HepG2 (cell line): Measurements from ENCODE around the gene OR7A5. TPM values are rescaled to one million over a fixed set of nuclear protein-coding genes. Genes with fewer than 3 reads are reported as not detected.

ENCODE experiments used
- ATAC-seq: fragments of 200-7000 bp; cut with Tn5 transposase; 3 replicates; pipeline ENCODE4 v1.9.1; 2020; ENCODE audit warnings: mild to moderate bottlenecking, moderate library complexity
- BruUV-seq: library from RNA; stranded (reverse); fragments of 400-500 nt; replicated peaks from 2 replicates; lab custom pipeline; 2021; lab: Mats Ljungman, UMichigan
- CTCF ChIA-PET: fragments of 300-600 bp; formaldehyde crosslinking; extraction: SDS; loops from one replicate; lab custom pipeline; 2021; ENCODE audit warnings: low total read pairs, inconsistent platforms, low intra/inter-chr PET ratio; lab: Yijun Ruan, JAX
- POLR2A ChIA-PET: fragments of 350-600 bp; sonication (Branson Sonifier 250); formaldehyde crosslinking; loops from one replicate; lab custom pipeline; 2020; ENCODE audit warnings: antibody characterized with exemption, inconsistent platforms; lab: Yijun Ruan, JAX
- DNase-seq: peaks from one replicate; pipeline ENCODE4 v3.0.0-alpha.2; 2015; ENCODE audit warnings: low spot score
- FAIRE-seq: peaks from 3 replicates; lab custom pipeline; 2011; peaks lifted over from hg19 to GRCh38; lab: Jason Lieb, UNC
- H2AFZ ChIP-seq: one replicate; pipeline ENCODE4 v1.6.1; 2011; ENCODE audit warnings: low read length, inconsistent platforms
- H3K27ac ChIP-seq: fragments of 300-600 bp; 3 replicates; pipeline ENCODE4 v1.8.0; 2011; ENCODE audit warnings: mixed run types, mild to moderate bottlenecking, mixed read lengths, low read length, inconsistent platforms; ENCODE audit not compliant: insufficient read depth; ENCODE audit errors: extremely low read length
- H3K27me3 ChIP-seq, 2 experiments: fragments of 200-600 bp in 1 of 2; 2 replicates in 1 of 2; 3 replicates in 1 of 2; pipeline versions ENCODE4 v1.6.0 to v1.8.0; 2011; ENCODE audit warnings: low read length in 2 of 2, mild to moderate bottlenecking in 2 of 2, moderate library complexity in 2 of 2, inconsistent platforms in 1 of 2; ENCODE audit not compliant: insufficient read depth in 2 of 2, control insufficient read depth in 1 of 2
- H3K36me3 ChIP-seq, 2 experiments: fragments of 200-600 bp in 1 of 2; replicated peaks in 1 of 2; 2 replicates in 1 of 2; 3 replicates in 1 of 2; pipeline versions ENCODE4 v1.5.1 to v1.8.0; 2011; ENCODE audit warnings: low read length in 2 of 2, inconsistent platforms in 1 of 2; ENCODE audit not compliant: insufficient read depth in 2 of 2, control insufficient read depth in 1 of 2
- H3K4me1 ChIP-seq: 2 replicates; pipeline ENCODE4 v1.5.1; 2012; ENCODE audit warnings: low read length, inconsistent platforms; ENCODE audit not compliant: insufficient read depth
- H3K4me2 ChIP-seq: 2 replicates; pipeline ENCODE4 v1.6.0; 2011; ENCODE audit warnings: low read depth, low read length, inconsistent platforms
- H3K4me3 ChIP-seq, 3 experiments: fragments of 200-600 bp in 1 of 3; sonication (generic), shearing (Covaris generic) in 1 of 3; replicated peaks in 1 of 3; 2 replicates each; pipeline ENCODE4 v1.5.1; 2011 to 2016; ENCODE audit warnings: low read length in 3 of 3, inconsistent platforms in 2 of 3, low read depth in 2 of 3, mild to moderate bottlenecking in 2 of 3, control low read depth in 1 of 3, mixed read lengths in 1 of 3; ENCODE audit not compliant: insufficient read depth in 1 of 3
- H3K79me2 ChIP-seq: one replicate; pipeline ENCODE4 v1.6.1; 2011; ENCODE audit warnings: low read length, inconsistent platforms; ENCODE audit not compliant: insufficient read depth
- H3K9ac ChIP-seq: 2 replicates; pipeline ENCODE4 v1.6.0; 2011; ENCODE audit warnings: mild to moderate bottlenecking, low read depth, low read length, inconsistent platforms; ENCODE audit not compliant: insufficient read depth
- H3K9me3 ChIP-seq: 2 replicates; pipeline ENCODE4 v1.5.1; 2012; ENCODE audit warnings: mild to moderate bottlenecking, low read length
- H4K20me1 ChIP-seq: 2 replicates; pipeline ENCODE4 v1.6.0; 2011; ENCODE audit warnings: inconsistent platforms, mild to moderate bottlenecking, low read length, moderate library complexity; ENCODE audit not compliant: insufficient read depth
- FOXM1 ChIP-seq: sonication (generic); formaldehyde crosslinking; IDR thresholded peaks from 2 replicates; pipeline ENCODE4 v1.5.0; 2020; ENCODE audit warnings: missing genetic modification reagents
- STAG1 ChIP-seq: sonication (generic); formaldehyde crosslinking; IDR thresholded peaks from 2 replicates; pipeline ENCODE4 v1.4.0; 2020; ENCODE audit warnings: missing genetic modification reagents
- U2AF1 ChIP-seq: fragments of 200-400 bp; formaldehyde crosslinking; optimal IDR thresholded peaks from 2 replicates; pipeline ENCODE3; 2017; ENCODE audit warnings: mild to moderate bottlenecking, low read depth, low read length
- ZNF780A ChIP-seq: sonication (generic); formaldehyde crosslinking; IDR thresholded peaks from 2 replicates; pipeline ENCODE4 v1.8.0; 2022; ENCODE audit warnings: mild to moderate bottlenecking, missing genetic modification reagents, moderate library complexity
- WGBS: methylation state at CpG from one replicate; pipeline ENCODE4 v1.1.6; 2017; ENCODE audit warnings: low lambda C conversion rate; 5-methylcytosine and 5-hydroxymethylcytosine counted together
- in situ Hi-C: cut with HindIII; loops from 2 replicates; pipeline ENCODE4 v1.10.0; 2017; ENCODE audit warnings: low pct_unique_long_range_greater_than_20kb; ENCODE audit not compliant: extremely low pct_ligation_motif_present
- intact Hi-C: fragments of 100-400 bp; cut with micrococcal nuclease; formaldehyde crosslinking; loops from one replicate; pipeline ENCODE4 v1.10.0; 2022; ENCODE audit not compliant: unreplicated experiment
- polyA plus RNA-seq, 8 experiments: library from polyadenylated mRNA; depleted of rRNA in 3 of 8; stranded (reverse) in 7 of 8; unstranded in 1 of 8; fragments of >200 nt; fragmentation: Illumina TruSeq in 4 of 8; extraction: Trizol in 4 of 8; gene quantifications; 2 replicates each; pipeline versions ENCODE4 v1.2.1 to v1.2.3, GENCODE V29; 2011 to 2016; ENCODE audit warnings: low read depth in 4 of 8, missing spikeins in 1 of 8, mixed read lengths in 1 of 8; ENCODE audit not compliant: insufficient read depth in 1 of 8
- total RNA-seq, 5 experiments: library from RNA; depleted of rRNA; stranded (reverse); fragments of >200 nt; fragmentation: Illumina TruSeq; extraction: Trizol; gene quantifications; 2 replicates each; pipeline ENCODE4 v1.2.3, GENCODE V29; 2016; ENCODE audit warnings: low read depth in 1 of 5
- TF ChIP-seq, protein P1 (sequence below): sonication (generic); formaldehyde crosslinking; IDR thresholded peaks from 2 replicates; pipeline ENCODE4 v1.5.0; 2020; ENCODE audit warnings: mild to moderate bottlenecking, missing genetic modification reagents, moderate library complexity
- TF ChIP-seq, protein P2 (sequence below): sonication (generic); formaldehyde crosslinking; IDR thresholded peaks from 2 replicates; pipeline ENCODE4 v1.5.0; 2020; ENCODE audit warnings: mild to moderate bottlenecking, missing genetic modification reagents
- TF ChIP-seq, protein P3 (sequence below), 2 experiments: sonication (generic) in 1 of 2; formaldehyde crosslinking in 1 of 2; IDR thresholded peaks; 2 replicates each; pipeline versions ENCODE4 v1.6.1 to v1.9.0; 2014 to 2022; ENCODE audit warnings: antibody characterized with exemption in 1 of 2, borderline replicate concordance in 1 of 2, inconsistent platforms in 1 of 2, low read depth in 1 of 2, missing genetic modification reagents in 1 of 2

OR7A5 gene
- total and polyA plus RNA-seq, 2 of the 13 experiments (the other 11 are each of a cell fraction or from before 2014, with no cell fraction given) = not detected

DNA sequence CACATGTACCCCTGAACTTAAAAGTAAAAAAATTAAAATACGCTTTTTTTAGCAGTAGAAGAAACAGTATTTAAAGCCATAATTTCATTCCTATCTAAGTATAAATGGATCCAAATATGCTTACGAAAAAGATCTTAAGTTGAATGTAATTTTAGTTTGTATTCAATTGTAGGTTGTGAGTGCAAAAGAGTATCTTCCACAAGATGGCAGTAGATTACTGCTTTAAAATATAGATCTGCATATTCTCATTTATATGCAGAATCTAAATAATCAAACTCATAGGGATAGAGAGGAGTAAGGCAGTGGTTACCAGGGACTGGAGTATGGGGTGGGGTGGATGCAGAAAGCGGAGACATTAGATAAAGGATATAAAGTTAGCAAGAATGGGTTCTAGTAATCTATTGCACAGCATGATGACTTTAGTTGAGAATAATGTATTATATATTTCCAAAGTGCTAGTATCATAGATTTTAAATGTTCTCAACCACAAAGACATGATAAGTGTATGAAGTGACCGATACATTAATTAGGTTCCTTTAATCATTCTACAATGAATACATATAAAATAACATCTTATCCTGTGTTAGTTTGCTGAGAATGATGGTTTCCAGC is 36.7 kb upstream of the OR7A5 start:
- Histone ChIP-seq H4K20me1 (no peaks in the 10 kb centered on the region), H3K4me1 (no peaks in the 10 kb centered on the region), H3K9ac (no peak overlapping the region), H3K9me3 (no peaks in the 10 kb centered on the region), H3K36me3 (no peaks in the 10 kb centered on the region), H3K27ac (no peak overlapping the region), H3K4me2 (no peak overlapping the region), H3K4me3 (no peak overlapping the region), H3K79me2 (no peaks in the 10 kb centered on the region), H2AFZ (no peak overlapping the region), H3K27me3 (no peaks in the 10 kb centered on the region)
- no TSS peak for BruUV-seq
- in situ Hi-C loops (no loop called here), intact Hi-C loops (no loop called here)
- TF ChIP-seq U2AF1 (no peak), FOXM1 (CRISPR knock-in tag) (no peak), STAG1 (CRISPR knock-in tag) (peak; percentile 41)
- TF ChIP-seq, protein P1, sequence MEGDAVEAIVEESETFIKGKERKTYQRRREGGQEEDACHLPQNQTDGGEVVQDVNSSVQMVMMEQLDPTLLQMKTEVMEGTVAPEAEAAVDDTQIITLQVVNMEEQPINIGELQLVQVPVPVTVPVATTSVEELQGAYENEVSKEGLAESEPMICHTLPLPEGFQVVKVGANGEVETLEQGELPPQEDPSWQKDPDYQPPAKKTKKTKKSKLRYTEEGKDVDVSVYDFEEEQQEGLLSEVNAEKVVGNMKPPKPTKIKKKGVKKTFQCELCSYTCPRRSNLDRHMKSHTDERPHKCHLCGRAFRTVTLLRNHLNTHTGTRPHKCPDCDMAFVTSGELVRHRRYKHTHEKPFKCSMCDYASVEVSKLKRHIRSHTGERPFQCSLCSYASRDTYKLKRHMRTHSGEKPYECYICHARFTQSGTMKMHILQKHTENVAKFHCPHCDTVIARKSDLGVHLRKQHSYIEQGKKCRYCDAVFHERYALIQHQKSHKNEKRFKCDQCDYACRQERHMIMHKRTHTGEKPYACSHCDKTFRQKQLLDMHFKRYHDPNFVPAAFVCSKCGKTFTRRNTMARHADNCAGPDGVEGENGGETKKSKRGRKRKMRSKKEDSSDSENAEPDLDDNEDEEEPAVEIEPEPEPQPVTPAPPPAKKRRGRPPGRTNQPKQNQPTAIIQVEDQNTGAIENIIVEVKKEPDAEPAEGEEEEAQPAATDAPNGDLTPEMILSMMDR (CRISPR knock-in tag) = peak; percentile 27
- ChIA-PET POLR2A (no interaction called here), CTCF (interaction anchor here (1.2 kb wide), 1 partner anchor 153 kb away, joined by 4 read pairs; no protein-coding TSS in a partner anchor)
- FAIRE-seq (no peak), ATAC-seq (no peak), DNase-seq (no peak)
- 22% methylated on average over 4 of the region's 4 CpGs for WGBS

DNA sequence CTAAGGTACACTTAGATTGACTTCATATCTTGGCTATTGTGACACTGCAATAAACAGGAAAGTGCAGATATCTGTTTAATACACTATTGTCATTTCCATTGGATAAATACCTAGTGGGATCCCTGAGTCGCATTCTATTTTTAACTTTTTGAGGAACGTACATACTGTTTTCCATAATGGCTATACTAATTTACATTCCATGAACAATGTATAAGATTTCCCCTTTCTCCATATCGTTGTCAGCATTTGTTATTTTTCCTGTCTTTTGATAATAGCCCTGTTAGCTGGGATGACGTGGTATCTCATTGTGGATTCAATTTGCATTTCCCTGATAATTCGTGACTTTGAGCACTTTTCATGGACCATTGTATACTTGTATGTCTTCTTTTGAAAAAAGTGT is 33.5 kb upstream of the OR7A5 start:
- Histone ChIP-seq H3K79me2 (no peaks in the 10 kb centered on the region), H3K4me1 (no peaks in the 10 kb centered on the region), H4K20me1 (no peaks in the 10 kb centered on the region), H2AFZ (no peak overlapping the region), H3K4me2 (no peak overlapping the region), H3K4me3 (no peak overlapping the region), H3K27ac (no peak overlapping the region), H3K9me3 (no peaks in the 10 kb centered on the region), H3K9ac (no peak overlapping the region), H3K27me3 (0 out of 5 replicates have a peak, but pooled peaks cover 0 to 3% of the 10 kb centered on the region in 2 experiments), H3K36me3 (no peaks in the 10 kb centered on the region)
- FAIRE-seq (no peak), DNase-seq (no peak), ATAC-seq (no peak)
- BruUV-seq = no TSS peak
- ChIA-PET POLR2A (no interaction called here), CTCF (no interaction called here)
- in situ Hi-C loops (no loop called here), intact Hi-C loops (no loop called here)
- WGBS = 26% methylated on average over 5 of the region's 5 CpGs
- TF ChIP-seq, protein P2, sequence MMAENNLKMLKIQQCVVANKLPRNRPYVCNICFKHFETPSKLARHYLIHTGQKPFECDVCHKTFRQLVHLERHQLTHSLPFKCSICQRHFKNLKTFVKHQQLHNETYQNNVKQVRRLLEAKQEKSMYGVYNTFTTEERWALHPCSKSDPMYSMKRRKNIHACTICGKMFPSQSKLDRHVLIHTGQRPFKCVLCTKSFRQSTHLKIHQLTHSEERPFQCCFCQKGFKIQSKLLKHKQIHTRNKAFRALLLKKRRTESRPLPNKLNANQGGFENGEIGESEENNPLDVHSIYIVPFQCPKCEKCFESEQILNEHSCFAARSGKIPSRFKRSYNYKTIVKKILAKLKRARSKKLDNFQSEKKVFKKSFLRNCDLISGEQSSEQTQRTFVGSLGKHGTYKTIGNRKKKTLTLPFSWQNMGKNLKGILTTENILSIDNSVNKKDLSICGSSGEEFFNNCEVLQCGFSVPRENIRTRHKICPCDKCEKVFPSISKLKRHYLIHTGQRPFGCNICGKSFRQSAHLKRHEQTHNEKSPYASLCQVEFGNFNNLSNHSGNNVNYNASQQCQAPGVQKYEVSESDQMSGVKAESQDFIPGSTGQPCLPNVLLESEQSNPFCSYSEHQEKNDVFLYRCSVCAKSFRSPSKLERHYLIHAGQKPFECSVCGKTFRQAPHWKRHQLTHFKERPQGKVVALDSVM (CRISPR knock-in tag) = no peak
- TF ChIP-seq ZNF780A = no peak
- TF ChIP-seq, protein P3, sequence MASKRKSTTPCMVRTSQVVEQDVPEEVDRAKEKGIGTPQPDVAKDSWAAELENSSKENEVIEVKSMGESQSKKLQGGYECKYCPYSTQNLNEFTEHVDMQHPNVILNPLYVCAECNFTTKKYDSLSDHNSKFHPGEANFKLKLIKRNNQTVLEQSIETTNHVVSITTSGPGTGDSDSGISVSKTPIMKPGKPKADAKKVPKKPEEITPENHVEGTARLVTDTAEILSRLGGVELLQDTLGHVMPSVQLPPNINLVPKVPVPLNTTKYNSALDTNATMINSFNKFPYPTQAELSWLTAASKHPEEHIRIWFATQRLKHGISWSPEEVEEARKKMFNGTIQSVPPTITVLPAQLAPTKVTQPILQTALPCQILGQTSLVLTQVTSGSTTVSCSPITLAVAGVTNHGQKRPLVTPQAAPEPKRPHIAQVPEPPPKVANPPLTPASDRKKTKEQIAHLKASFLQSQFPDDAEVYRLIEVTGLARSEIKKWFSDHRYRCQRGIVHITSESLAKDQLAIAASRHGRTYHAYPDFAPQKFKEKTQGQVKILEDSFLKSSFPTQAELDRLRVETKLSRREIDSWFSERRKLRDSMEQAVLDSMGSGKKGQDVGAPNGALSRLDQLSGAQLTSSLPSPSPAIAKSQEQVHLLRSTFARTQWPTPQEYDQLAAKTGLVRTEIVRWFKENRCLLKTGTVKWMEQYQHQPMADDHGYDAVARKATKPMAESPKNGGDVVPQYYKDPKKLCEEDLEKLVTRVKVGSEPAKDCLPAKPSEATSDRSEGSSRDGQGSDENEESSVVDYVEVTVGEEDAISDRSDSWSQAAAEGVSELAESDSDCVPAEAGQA (IDR thresholded peaks at IDR 0.05; ENCODE audit: low read depth) = no peak
- TF ChIP-seq, protein P3 (CRISPR knock-in tag; IDR thresholded peaks at IDR 0.05; ENCODE audit: borderline replicate concordance) = no peak
